ENCODE data around the gene NEO1. TPM values are rescaled to one million over a fixed set of nuclear protein-coding genes. Genes with fewer than 3 reads are reported as not detected.

Gene NEO1
- total RNA-seq, 2 donors from 2014 or later, result 108 to 130 TPM

DNA sequence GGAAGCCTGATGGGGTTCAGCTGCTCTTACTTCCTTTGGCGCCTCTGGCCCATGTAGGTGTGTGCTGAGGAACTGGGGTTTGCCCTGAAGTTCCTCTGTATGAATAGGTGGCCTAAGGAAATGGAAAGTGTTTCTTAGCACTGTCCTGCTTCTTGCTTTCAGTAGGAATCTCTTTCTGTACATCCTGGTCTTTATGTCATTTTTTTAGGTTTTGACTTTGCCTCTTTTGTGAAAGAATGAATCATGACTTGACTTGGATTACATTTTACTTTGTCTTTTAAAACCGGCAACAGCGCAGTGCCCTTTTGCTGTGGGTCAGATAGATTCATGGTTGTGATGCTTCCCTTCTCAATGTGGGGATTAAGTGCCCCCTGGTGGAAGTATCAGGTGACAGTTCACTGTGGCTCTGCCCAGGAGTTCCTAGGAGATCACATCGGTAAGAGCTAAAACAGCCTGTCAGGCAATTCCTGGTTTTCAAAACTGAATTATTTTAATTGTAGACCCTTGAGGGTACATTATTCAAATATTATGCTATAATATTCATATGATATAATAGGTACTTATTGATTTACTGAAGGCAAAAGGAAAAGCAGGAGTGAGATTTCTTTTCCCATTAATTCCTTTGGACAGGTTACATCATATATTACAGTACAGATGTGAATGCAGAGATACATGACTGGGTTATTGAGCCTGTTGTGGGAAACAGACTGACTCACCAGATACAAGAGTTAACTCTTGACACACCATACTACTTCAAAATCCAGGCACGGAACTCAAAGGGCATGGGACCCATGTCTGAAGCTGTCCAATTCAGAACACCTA is 221.1 kb downstream of the NEO1 start:
- intact Hi-C loops (cut with DNase I), result loop anchor here (10.0 kb wide), 2 partner anchors 499 to 549 kb away; no protein-coding TSS in a partner anchor
- no peaks in the 10 kb centered on the region for H3K36me3 ChIP-seq
- TF ChIP-seq, protein P1, sequence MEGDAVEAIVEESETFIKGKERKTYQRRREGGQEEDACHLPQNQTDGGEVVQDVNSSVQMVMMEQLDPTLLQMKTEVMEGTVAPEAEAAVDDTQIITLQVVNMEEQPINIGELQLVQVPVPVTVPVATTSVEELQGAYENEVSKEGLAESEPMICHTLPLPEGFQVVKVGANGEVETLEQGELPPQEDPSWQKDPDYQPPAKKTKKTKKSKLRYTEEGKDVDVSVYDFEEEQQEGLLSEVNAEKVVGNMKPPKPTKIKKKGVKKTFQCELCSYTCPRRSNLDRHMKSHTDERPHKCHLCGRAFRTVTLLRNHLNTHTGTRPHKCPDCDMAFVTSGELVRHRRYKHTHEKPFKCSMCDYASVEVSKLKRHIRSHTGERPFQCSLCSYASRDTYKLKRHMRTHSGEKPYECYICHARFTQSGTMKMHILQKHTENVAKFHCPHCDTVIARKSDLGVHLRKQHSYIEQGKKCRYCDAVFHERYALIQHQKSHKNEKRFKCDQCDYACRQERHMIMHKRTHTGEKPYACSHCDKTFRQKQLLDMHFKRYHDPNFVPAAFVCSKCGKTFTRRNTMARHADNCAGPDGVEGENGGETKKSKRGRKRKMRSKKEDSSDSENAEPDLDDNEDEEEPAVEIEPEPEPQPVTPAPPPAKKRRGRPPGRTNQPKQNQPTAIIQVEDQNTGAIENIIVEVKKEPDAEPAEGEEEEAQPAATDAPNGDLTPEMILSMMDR (IDR thresholded peaks at IDR 0.05), result peak; percentile 71
- no peaks in the 10 kb centered on the region for H3K27me3 ChIP-seq
- no peak overlapping the region for H3K4me3 ChIP-seq
- no peak overlapping the region for H3K9ac ChIP-seq (ENCODE audit: low read depth in 2 of 2, low read length in 2 of 2)
- peak; percentile 56 for DNase-seq
- H3K4me1 ChIP-seq, result no peaks in the 10 kb centered on the region
- H3K9me3 ChIP-seq, result no peaks in the 10 kb centered on the region
- no peak overlapping the region for H3K27ac ChIP-seq

DNA sequence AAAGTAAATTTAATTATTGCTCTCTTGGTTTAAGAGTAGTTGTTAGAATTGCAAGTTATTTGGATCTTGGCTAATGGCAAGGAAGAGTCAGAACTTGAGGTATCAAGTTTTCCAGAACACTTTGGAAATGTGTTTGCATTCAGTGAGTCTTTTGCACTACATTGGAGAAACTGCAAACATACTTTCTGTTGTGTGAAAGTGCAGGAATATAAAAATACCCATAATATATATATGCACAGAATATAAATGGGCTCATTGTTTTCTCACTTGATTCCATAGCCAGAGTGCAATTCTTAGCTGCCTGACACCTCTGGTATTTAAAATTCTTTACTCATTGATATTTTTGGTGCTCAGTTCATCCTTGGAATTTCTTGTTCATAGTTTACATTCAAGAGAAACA is 223.6 kb downstream of the NEO1 start:
- Histone ChIP-seq H3K36me3 (no peaks in the 10 kb centered on the region), H3K9ac (ENCODE audit: low read depth in 2 of 2, low read length in 2 of 2) (no peak overlapping the region), H3K4me3 (no peak overlapping the region), H3K27ac (no peak overlapping the region), H3K27me3 (no peaks in the 10 kb centered on the region), H3K9me3 (no peaks in the 10 kb centered on the region), H3K4me1 (no peaks in the 10 kb centered on the region)
- intact Hi-C loops (cut with DNase I), result loop anchor here (10.0 kb wide), 2 partner anchors 501 to 551 kb away; no protein-coding TSS in a partner anchor
- TF ChIP-seq, protein P1 (IDR thresholded peaks at IDR 0.05), result no peak
- DNase-seq, result no peak

DNA sequence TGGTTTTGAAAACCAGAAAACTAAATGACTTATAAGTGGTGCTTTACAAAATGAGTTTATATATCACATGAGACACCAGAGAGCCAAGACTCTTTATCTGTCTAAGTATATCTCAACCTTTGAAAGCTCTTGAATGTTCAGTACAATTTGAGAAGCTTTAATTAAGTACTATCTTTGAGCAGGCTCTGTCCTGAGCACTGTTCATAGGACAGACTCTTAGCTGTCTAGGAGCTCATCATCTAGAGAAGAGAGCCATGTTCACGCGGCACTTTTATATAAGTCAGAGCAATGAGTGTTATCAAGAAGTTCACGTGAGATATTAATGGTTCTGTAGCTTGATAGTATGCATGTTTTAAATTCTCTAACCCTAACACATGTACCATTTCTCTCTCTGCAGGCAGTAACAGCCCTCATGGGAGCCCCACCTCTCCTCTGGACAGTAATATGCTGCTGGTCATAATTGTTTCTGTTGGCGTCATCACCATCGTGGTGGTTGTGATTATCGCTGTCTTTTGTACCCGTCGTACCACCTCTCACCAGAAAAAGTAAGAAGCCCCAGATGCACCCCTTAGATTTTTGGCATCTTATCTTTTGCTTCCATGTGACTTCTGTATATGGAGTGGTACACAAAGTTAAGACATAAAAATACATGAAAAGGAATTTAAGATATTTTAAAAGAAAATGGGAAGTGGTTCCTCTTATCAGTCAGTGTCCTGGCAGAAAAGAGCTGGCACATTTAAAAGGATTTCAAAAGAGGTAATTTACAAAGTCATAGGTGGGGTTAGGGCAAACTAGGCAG is 230.5 kb downstream of the NEO1 start:
- DNase-seq, result no peak
- peaks cover 6% of the 10 kb centered on the region for H3K36me3 ChIP-seq

DNA sequence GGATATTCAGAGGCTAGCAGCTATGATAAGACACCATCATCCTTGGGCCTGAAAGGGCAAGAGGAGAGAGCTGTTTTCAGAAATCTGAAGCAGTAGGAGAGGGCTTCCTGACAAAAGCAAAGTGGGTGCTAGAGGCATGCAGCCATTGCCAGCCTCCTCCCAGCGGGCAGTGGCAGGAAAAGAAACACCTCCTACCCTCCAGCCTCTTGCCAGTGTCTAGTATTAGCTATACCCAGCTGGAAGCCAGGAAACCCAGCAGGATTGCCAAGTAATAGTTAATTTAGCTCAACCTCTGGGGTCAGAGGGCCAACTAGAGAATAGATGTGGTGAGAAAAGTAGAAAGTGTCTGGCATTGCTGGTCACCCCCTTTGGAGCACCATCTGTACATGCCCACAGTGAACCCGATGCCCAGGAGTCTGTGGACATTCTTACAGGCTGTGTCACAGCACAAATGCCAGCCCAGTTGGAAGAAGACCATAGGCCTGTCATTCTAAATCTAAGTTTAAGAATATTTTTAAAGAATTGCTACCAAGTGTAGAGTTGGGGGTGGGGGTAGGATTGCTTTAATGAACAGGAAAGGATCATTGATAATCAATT is 231.2 kb downstream of the NEO1 start:
- H3K27ac ChIP-seq, result no peak overlapping the region
- no peaks in the 10 kb centered on the region for H3K27me3 ChIP-seq
- TF ChIP-seq, protein P1 (IDR thresholded peaks at IDR 0.05), result no peak
- no peaks in the 10 kb centered on the region for H3K4me1 ChIP-seq
- H3K4me3 ChIP-seq, result no peak overlapping the region
- H3K9ac ChIP-seq (ENCODE audit: low read depth in 2 of 2, low read length in 2 of 2), result no peak overlapping the region
- intact Hi-C loops (cut with DNase I), result no loop called here
- DNase-seq, result no peak
- no peaks in the 10 kb centered on the region for H3K9me3 ChIP-seq
- peaks cover 7% of the 10 kb centered on the region for H3K36me3 ChIP-seq

More for the DNA sequence above, 230.5 kb downstream of the NEO1 start:
- H3K9ac ChIP-seq (ENCODE audit: low read depth in 2 of 2, low read length in 2 of 2), result no peak overlapping the region
- no peak overlapping the region for H3K4me3 ChIP-seq
- H3K27me3 ChIP-seq, result no peaks in the 10 kb centered on the region
- TF ChIP-seq, protein P1 (IDR thresholded peaks at IDR 0.05), result no peak
- no peaks in the 10 kb centered on the region for H3K9me3 ChIP-seq
- H3K4me1 ChIP-seq, result no peaks in the 10 kb centered on the region
- intact Hi-C loops (cut with DNase I), result no loop called here
- H3K27ac ChIP-seq, result no peak overlapping the region

DNA sequence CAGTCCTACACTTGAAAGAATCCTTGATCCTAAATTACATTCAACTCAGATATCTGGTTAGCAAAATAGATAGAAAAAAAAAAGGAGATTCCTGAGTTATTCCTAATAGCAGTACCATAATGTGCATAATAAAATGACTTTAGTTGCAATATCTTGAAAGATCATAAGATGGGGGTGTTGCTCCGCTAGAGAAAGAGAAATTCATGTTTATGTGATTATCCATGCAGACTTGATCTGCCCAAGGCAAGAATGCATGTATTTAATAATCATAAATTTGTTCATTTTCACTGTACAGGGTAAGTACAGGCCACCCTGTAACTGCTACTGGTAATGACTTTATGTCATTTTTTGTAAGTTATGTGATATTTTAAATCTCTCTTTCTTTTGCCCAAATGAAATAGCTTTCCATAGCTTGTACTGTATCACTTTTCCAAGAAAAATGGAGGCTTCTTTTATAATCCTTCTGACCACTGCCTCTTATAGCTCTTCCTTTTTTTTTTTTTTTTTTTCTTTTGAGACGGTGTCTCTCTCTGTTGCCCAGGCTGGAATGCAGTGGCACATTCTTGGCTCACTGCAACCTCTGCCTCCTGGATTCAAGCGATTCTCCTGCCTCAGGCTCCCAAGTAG is 231.9 kb downstream of the NEO1 start:
- H3K9ac ChIP-seq (ENCODE audit: low read depth in 2 of 2, low read length in 2 of 2), result no peak overlapping the region
- intact Hi-C loops (cut with DNase I), result no loop called here
- H3K27ac ChIP-seq, result no peak overlapping the region
- no peaks in the 10 kb centered on the region for H3K4me1 ChIP-seq
- H3K4me3 ChIP-seq, result no peak overlapping the region
- peaks cover 14% of the 10 kb centered on the region for H3K36me3 ChIP-seq
- H3K9me3 ChIP-seq, result no peaks in the 10 kb centered on the region
- TF ChIP-seq, protein P1 (IDR thresholded peaks at IDR 0.05), result no peak
- no peak for DNase-seq
- no peaks in the 10 kb centered on the region for H3K27me3 ChIP-seq

Measured in colonic mucosa (tissue), 4 donors.